Muscle layer of colon (tissue), 2 donors: ENCODE data around the gene FADS6.

ENCODE experiments used
- H3K27ac ChIP-seq: one replicate; pipeline ENCODE4 v1.7.0; 2013; ENCODE audit warnings: low read depth, mild to moderate bottlenecking, low read length, moderate library complexity
- H3K27me3 ChIP-seq, 2 donors: one replicate each; pipeline ENCODE4 v1.7.0; 2013; ENCODE audit warnings: low read length in 2 of 2, mild to moderate bottlenecking in 2 of 2; ENCODE audit not compliant: insufficient read depth in 2 of 2, control insufficient read depth in 1 of 2
- H3K36me3 ChIP-seq: one replicate; pipeline ENCODE4 v1.7.0; 2013; ENCODE audit warnings: mild to moderate bottlenecking, low read length; ENCODE audit not compliant: insufficient read depth
- H3K4me1 ChIP-seq: one replicate; pipeline ENCODE4 v1.7.0; 2013; ENCODE audit warnings: mild to moderate bottlenecking, low read length; ENCODE audit not compliant: insufficient read depth
- H3K4me3 ChIP-seq, 2 donors: one replicate each; pipeline ENCODE4 v1.7.0; 2013; ENCODE audit warnings: low read length in 2 of 2, low read depth in 1 of 2, mild to moderate bottlenecking in 1 of 2, moderate library complexity in 1 of 2
- H3K9ac ChIP-seq: one replicate; pipeline ENCODE4 v1.7.0; 2013; ENCODE audit warnings: low read length
- H3K9me3 ChIP-seq: one replicate; pipeline ENCODE4 v1.7.0; 2013; ENCODE audit warnings: mild to moderate bottlenecking, low read length
- donor health status: abdominal sarcoma.
- donor health status: Adenocarcinoma of cecum.

FADS6 gene

DNA sequence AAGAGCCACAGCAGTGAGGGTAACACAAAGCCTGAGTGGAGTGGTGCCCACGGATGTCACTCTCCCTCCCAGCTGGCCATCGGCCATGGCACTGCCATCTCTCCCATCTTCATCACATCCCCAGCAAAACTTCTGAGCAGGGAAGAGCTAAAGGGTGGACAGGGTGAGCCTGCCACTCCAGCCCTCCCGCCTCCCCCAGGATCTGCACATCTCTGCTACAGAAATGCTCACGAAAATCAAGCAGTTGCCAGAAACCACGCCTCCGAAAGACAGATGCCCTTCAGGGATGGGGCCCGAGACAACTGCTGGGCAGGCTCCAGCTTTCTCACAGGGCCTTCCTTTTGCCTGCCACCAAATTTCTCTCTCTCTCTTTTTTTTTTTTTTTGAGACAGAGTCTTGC is 37.3 kb downstream of the FADS6 start:
- H3K4me3 ChIP-seq = no peak overlapping the region

DNA sequence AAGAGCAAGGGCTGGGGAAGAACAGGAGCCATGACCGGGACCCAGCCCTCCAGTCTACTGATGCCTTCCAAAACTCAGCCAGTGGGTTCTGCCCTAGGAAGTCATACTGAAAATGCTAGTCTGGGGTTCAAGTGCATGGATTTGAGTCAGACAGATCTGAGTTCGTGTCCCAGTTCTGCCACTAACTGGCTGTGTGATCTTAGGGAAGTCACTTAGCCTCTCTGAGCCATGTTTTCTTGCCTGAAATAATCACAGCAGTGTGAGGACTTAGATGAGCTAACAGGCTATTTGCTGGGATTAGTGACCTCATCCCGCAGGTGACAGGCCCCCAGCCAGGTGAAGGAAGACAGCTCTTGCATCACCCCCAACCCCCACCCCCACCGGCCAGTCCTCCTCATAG is 38.1 kb downstream of the FADS6 start:
- no peak overlapping the region for H3K4me3 ChIP-seq
- no peak overlapping the region for H3K9ac ChIP-seq
- H3K4me1 ChIP-seq = no peaks in the 10 kb centered on the region
- no peaks in the 10 kb centered on the region for H3K36me3 ChIP-seq
- H3K27me3 ChIP-seq = peaks cover 42 to 85% of the 10 kb centered on the region in 2 donors
- no peaks in the 10 kb centered on the region for H3K9me3 ChIP-seq
- H3K27ac ChIP-seq = no peak overlapping the region

More for the DNA sequence above, 37.3 kb downstream of the FADS6 start:
- Histone ChIP-seq H3K9ac (no peak overlapping the region), H3K4me1 (no peaks in the 10 kb centered on the region), H3K27me3 (peaks cover 41 to 85% of the 10 kb centered on the region in 2 donors), H3K36me3 (no peaks in the 10 kb centered on the region), H3K9me3 (no peaks in the 10 kb centered on the region), H3K27ac (no peak overlapping the region)

DNA sequence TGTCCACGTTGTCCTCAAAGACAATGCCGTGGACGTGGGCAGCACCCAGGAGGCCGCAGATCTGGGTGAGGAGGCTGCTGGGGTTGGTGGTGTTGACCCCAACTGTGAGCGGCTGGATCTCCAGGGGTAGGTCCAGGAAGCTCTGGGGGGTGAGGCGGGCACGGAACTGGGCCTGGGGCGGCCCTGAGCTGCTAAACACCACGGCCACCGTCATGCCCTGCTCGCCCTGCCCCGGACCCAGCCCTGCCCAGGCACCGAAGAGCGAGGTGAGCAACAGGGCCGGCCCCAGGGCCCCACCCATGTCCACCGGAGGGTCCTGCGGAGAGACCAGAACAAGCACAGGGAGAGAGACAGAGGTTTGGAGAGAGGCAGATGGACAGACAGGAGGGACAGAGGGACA is 38.6 kb downstream of the FADS6 start:
- Histone ChIP-seq H3K27me3 (peaks cover 42 to 84% of the 10 kb centered on the region in 2 donors), H3K27ac (no peak overlapping the region), H3K9ac (no peak overlapping the region)

DNA sequence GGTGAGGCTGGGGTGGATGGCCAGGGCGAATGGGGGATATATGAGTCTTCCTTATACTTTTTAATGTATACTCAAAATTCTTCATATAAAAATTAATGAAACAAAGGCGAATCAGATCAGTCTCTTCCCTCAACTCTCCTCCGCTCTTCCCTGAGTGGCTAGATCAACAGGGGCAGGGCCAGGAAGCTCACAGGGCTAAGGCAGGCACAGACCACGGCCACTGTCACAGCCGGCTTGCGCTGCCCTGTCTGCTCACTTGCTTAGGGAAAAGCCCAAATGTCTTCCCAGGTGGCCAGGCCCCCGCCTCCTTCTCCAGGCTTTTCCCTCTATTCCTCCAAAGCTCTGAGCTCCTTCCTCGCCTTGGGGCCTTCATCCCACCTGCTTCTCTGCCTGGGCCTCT is 39.8 kb downstream of the FADS6 start:
- no peaks in the 10 kb centered on the region for H3K4me1 ChIP-seq
- no peak overlapping the region for H3K9ac ChIP-seq
- H3K27ac ChIP-seq = no peak overlapping the region
- peaks cover 35 to 73% of the 10 kb centered on the region in 2 donors for H3K27me3 ChIP-seq
- H3K4me3 ChIP-seq = no peak overlapping the region
- no peaks in the 10 kb centered on the region for H3K9me3 ChIP-seq
- no peaks in the 10 kb centered on the region for H3K36me3 ChIP-seq

More for the DNA sequence above, 38.6 kb downstream of the FADS6 start:
- H3K4me1 ChIP-seq = no peaks in the 10 kb centered on the region
- no peaks in the 10 kb centered on the region for H3K36me3 ChIP-seq
- no peak overlapping the region for H3K4me3 ChIP-seq
- no peaks in the 10 kb centered on the region for H3K9me3 ChIP-seq

DNA sequence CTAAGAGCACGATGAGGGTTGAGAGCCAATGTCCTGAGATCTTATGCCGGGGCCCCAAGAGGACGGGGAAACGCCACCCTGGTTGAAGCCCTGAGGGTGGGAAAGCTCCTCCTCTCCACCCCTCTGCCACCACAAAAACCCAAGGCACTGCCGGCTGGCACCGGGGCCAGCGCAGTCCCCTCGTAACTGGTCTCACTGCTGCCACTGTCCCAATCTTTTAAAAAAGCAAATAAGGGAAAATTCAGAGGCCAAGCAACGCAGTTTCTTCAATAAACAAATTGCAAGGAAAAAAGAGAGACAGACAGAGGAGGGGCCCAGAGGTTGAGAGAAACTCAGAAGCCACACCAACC is 40.4 kb downstream of the FADS6 start:
- H3K9me3 ChIP-seq = no peaks in the 10 kb centered on the region
- H3K27me3 ChIP-seq = peaks cover 33 to 70% of the 10 kb centered on the region in 2 donors
- no peaks in the 10 kb centered on the region for H3K36me3 ChIP-seq
- no peaks in the 10 kb centered on the region for H3K4me1 ChIP-seq
- no peak overlapping the region for H3K27ac ChIP-seq
- H3K9ac ChIP-seq = no peak overlapping the region
- no peak overlapping the region for H3K4me3 ChIP-seq

DNA sequence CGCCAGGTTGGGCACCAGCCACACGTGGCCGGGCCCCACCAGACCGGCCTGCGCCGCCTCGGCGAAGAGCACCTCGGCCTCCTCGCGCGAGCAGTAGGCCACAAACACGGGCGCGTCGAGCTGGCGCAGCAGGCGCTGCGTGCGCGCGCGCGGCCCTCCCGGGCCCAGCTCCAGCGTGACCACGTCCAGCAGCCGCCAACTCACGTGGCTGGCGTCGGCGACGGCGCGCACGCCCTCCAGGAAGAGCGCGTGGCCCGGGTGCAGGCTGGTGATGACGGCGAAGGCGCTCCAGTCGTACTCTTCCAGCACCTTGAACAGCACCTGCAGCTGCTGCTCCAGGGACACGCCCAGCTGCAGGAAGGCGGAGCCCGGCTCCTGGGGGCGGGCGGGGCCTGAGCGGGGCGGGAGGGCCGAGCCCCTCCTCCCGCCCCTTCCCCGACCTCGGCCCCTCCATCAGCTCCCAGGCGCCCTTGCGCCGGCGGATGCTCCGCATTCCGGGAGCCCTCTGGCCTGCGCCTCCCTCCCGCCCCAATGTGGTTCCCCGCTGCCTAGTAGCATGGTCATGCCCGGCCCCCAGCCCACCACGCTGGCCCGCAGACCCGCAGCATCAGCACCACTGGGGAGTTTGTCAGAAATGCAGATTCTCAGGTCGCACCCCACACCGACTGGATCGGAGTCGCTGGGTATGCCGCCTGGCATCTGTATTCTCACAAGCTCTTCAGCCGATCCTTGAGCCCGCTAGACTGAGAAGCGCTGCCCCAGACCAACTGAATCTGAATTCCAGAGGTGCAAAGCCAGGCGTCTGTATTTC is 41.0 kb downstream of the FADS6 start:
- Histone ChIP-seq H3K9ac (no peak overlapping the region), H3K4me1 (no peaks in the 10 kb centered on the region), H3K36me3 (no peaks in the 10 kb centered on the region), H3K4me3 (no peak overlapping the region), H3K9me3 (no peaks in the 10 kb centered on the region), H3K27ac (no peak overlapping the region), H3K27me3 (peaks cover 33 to 68% of the 10 kb centered on the region in 2 donors)

DNA sequence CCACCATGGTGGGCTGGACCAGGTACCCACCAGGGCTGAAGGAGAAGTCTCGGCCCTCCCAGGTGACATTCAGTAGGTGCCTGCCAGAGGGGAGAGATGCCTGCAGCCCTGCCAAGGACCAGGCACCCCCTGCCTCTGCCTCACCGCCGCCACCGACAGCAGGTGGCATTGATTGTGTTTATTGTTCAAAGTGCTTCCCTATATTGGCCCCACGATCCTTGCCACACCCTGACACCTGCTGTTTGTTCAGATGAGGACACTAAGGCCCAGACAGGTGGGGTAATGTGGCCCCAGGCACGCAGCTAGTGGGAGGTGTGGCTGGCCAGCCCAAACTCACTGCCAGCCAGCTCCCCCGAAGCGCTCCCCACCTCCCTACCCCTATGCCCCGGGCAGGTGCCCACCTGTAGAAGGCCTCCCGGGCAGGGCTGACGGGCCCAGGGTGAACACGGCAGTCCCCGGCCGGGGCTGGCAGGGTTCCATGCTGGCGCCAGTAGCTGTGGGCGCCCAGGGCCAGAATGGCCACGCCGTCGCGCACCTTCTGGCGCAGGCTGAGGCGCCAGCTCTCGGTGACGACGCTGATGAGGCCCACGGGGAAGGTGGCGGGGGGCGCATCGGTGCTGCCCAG is 41.7 kb downstream of the FADS6 start:
- Histone ChIP-seq H3K9me3 (no peaks in the 10 kb centered on the region), H3K4me1 (no peaks in the 10 kb centered on the region), H3K36me3 (no peaks in the 10 kb centered on the region), H3K9ac (no peak overlapping the region), H3K27ac (no peak overlapping the region), H3K4me3 (no peak overlapping the region), H3K27me3 (peaks cover 33 to 64% of the 10 kb centered on the region in 2 donors)

DNA sequence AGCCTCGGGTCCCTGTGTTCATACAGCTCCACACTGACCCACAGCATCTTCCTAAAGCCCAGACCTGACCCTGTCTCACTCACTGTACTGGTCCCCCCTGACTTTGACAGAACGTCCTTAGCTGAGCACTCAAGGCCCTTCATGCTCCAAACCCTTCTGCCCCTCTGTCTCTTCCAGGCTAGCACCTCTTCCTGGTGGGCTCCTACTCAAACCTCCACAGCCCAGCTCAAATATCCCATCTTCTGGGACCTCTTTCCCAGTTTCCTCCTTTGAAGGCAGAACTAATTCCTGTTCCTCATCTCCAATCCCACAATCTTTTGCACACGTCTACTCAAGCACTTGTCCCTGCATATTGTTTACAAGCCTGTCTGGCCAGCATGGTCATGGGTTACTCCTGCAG is 42.5 kb downstream of the FADS6 start:
- Histone ChIP-seq H3K9me3 (no peaks in the 10 kb centered on the region), H3K27ac (no peak overlapping the region), H3K4me1 (no peaks in the 10 kb centered on the region), H3K9ac (no peak overlapping the region), H3K36me3 (no peaks in the 10 kb centered on the region), H3K27me3 (peaks cover 31 to 59% of the 10 kb centered on the region in 2 donors), H3K4me3 (no peak overlapping the region)

DNA sequence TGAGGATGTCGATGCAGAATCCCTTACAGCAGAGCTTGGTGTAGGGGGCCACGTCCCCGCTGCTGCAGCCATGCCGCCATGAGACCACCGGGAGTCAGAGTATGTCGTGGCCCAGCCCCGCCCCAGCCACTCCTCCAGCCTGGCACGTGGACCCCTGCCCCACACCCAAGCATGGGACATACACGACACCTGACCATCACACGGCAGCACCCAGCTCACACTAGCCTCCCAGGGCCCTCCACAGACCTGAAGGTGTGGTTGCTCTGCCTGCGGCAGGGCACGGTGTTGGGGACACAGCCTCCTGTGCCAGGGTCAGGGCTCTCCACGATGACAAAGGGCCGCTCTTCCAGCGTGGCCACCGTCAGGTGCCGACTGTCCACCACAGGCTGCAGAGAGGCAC is 43.1 kb downstream of the FADS6 start:
- no peak overlapping the region for H3K27ac ChIP-seq
- H3K27me3 ChIP-seq = peaks cover 25 to 53% of the 10 kb centered on the region in 2 donors
- no peaks in the 10 kb centered on the region for H3K4me1 ChIP-seq
- H3K9me3 ChIP-seq = no peaks in the 10 kb centered on the region
- H3K9ac ChIP-seq = no peak overlapping the region
- no peak overlapping the region for H3K4me3 ChIP-seq
- no peaks in the 10 kb centered on the region for H3K36me3 ChIP-seq

DNA sequence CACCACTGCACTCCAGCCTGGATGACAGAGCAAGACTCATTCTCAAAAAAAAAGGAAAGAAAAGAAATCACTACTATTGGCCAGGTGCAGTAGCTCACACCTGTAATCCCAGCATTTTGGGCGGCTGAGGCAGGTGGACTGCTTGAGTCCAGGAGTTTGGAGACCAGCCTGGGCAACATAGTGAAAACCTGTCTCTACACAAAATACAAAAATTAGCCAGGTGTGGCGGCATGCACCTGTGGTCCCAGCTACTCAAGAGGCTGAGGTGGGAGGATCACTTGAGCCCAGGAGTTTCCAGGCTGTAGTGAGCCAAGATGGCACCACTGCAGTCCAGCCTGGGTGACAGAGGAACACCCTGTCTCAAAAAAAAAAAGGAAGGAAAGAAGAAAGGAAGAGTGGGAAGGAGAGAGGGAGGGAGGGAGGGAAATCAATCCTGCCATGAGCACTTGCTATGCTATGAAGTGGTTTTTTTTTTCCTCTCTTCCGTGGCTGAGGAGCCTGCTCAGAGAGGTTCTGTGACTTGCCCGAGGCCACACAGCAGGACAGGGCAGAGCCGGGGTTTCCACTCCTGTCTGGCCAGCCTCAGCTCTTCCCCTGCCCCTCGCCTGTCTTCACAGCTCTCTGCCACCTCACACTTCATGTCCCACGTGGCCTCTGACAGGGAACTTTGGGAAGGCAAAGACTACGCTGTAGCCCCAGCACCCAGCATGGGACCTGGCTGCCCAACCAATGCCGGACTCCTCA is 44.6 kb downstream of the FADS6 start:
- H3K27ac ChIP-seq = no peak overlapping the region
- H3K27me3 ChIP-seq = peaks cover 17 to 41% of the 10 kb centered on the region in 2 donors
- H3K4me3 ChIP-seq = no peak overlapping the region

DNA sequence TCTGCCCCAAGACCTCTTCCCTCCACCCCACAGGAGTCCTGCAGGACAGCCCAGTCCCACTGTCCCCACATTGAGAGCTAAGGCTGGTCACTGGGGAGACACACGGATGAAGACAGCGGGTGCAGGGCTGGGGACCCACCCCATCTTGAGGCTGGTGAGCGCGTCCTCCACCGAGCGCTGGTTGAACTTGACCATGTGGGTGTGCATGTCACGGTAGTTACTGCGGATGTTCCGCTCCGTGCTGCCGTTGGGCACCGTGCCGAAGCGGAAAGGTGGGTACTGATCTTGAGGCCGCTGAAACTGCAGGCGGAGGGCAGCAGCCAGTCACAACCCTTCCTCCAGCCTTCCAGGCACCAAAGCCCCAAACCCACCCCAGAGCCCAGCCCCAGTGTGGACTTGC is 46.8 kb downstream of the FADS6 start:
- Histone ChIP-seq H3K27ac (no peak overlapping the region), H3K27me3 (peaks cover 6 to 25% of the 10 kb centered on the region in 2 donors), H3K4me1 (peaks cover 10% of the 10 kb centered on the region), H3K9me3 (no peaks in the 10 kb centered on the region), H3K36me3 (no peaks in the 10 kb centered on the region), H3K9ac (no peak overlapping the region), H3K4me3 (no peak overlapping the region)

More for the DNA sequence above, 44.6 kb downstream of the FADS6 start:
- Histone ChIP-seq H3K4me1 (no peaks in the 10 kb centered on the region), H3K9me3 (no peaks in the 10 kb centered on the region), H3K9ac (no peak overlapping the region), H3K36me3 (no peaks in the 10 kb centered on the region)
